ENCODE measurements around the gene GALR1.
"Not testable (repeated sequence)": the region's sequence is repeated elsewhere in the genome, so short reads cannot be mapped to it uniquely, and the experiment has no call there.

Gene GALR1

GRCh38 chr18:77249569-77250500 is at the start of gene GALR1:
Gene GALR1 (plus strand): TSS chr18:77249848. CDS start chr18:77250549, 701 bp downstream.
- DNase-seq = no peak

- DNase-seq = no peak
These were observed 48.1 kb upstream of the GALR1 start for GRCh38 chr18:77201506-77201905.

GRCh38 chr18:77202329-77202728 is 47.3 kb upstream of the GALR1 start:
- no peak for DNase-seq

DNA sequence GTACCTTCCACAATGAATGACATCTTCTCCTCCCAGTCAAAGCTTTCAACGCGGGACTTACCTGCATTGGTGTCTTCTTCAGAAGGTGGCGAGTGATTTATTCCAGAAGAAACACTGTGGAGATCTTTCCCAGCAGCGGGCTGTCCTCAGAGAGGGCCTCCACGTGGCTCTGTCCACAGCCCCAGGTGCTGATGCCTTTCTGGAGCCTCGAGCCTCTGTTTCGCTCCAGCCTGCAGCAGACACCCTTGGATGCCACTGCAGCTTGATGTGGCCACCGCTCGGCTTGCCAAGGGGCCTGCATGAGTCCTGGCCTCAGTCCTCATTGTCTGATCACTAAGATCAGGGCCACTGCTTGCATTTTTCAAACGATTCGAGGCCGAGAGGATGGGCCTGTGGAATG is 46.6 kb upstream of the GALR1 start:
- DNase-seq = peak in 1 of 2 experiments; percentile 5

GRCh38 chr18:77203851-77204250 is 45.8 kb upstream of the GALR1 start:
- DNase-seq = no peak

DNA sequence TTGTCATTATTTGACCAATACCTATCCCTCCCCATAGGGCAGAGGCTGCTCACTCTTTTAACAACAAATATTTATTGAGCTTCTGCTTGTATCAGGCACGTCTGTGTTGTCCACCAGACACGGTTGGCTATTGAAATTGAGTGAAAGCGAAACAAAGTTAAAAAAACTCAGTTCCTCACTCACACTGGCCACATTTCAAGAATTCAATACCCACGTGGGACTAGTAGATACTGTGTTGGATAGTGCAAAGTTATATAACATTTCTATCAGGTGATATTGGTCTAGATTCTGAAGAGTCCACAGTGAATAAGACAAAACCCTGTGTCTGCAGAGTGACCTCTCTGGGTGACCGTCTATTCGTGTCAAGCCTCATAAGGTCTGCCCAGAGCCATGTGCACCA is 43.9 kb upstream of the GALR1 start:
- DNase-seq = no peak

DNA sequence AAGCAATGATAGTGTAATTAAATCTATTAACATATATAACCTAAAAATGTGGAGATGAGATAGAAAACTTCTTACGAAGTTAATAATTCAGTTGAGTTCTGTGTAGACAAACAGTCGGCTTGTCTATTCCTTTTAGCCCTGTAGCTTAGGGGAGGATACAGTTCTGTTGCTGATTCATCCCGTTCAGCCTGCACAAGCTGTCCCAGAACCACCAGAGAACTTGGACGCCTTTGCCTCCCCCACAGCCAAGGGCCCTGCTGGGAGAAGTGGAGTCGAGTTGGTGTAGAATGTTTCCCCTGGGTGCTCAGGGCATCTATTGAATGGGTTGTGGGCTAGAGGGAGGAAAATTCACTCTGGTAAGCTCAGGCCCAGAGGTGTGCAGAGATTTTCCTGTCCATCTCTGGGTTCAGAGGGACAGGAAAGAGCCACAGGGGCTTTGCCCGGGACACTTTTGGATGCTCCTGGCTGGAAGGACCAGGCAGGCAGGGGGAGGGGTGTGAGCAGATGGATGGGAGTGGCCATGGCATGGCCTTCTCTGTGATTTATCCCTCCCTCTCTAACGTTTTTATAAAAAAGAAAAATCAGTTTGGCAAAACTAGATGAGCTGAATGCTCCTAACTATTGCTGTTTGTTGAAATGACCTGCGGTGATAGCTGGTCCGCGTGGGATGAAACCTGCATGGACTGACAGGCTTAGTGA is 42.8 kb upstream of the GALR1 start:
- DNase-seq = no peak

DNA sequence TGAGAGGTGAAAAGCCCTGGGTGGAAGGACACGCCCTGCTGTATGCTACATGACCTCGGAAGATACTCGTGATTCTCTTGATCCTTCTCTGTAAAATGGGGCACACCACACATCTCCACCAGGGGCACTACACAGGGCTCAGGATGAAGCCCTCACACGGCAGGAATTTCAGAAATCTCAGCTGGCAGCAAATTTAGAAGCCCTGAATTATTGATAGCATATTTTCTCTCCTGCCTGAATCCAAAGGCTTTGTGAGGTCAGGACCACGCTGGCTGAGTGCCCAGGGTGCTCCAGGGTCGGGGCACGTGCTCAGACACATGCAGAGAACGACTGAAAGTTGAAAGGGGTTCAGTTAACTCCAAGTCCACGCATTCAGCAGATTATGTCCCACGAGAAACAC is 42.1 kb upstream of the GALR1 start:
- DNase-seq = peak; percentile 62 to 65

DNA sequence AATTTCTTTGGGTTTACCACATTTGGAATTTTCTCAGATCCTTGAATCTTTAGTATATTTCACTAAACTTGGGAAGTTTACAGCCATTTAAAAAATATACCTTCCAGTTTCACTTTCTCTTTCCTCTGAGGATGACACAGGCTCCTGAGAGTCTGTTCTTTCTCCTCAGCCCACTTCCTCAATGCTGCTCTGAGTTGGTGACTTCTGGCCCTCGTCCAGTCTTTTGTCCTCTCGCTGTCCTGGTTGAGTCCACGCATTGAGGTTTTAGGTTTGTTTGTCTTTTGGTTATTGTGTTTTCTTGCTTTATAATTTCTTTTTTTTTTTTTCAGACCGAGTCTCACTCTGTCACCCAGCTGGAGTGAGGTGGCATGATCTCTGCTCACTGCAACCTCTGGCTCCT is 40.7 kb upstream of the GALR1 start:
- DNase-seq = peak; percentile 84

DNA sequence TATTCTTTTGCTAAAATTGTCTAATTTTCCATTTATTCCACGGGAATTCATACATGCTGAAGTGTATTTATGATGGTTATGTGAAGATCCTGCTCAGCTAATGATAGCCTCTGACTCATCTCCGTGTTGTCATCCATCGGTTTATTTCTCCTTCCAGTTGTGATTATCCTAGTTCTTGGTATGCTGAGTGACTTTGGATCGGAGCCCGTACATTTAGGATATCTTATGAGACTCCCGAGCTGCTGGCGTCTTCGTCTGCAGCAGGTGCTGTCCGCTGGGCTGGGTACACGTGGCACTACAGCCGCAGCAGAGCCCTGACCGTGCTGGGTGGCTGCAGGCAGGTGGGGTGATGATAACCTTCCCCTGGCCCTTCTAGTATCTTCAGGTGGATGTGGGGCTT is 40.1 kb upstream of the GALR1 start:
- DNase-seq = no peak

DNA sequence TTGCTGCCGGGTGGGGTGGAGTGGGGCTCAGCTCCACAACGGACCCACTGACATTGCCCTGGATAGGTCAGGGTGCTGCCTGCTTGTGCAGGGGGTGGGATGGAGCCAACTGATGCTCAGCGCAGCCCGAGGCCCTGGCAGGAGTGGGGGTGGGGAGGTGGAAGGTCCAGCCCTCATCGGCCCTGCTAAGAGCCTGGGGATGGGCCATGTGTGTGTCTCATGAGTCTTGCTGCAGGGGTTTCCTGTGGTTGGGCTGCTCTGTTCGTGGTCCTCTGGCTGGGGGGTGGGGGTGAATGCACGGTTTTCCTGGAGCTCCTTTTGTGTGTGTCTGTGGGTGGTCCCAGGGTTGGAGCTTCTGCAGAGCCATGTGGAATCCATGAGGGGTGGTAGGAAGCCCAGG is 39.4 kb upstream of the GALR1 start:
- DNase-seq = no peak

DNA sequence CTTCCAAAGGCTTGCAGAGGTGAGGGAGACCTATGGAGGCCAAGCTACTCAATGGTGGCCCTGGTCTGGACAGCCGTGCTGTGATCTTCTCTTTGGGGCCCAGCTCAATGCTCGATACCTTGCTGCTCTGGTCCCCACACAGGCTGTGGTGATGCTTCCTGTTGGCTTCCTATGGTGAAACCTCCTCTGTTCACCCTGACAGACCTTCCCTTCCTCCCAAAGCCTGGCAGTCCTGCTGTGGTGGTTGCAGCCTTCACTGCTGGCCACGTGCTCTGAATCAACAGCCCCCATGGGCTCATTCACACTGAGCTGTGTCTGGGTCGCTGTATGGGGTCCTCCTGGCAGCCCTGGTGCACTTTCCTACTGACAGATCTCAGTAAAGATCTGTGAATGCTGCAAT is 31.0 kb upstream of the GALR1 start:
- DNase-seq = peak; percentile 17 to 50

- no peak for DNase-seq
These were observed 28.9 kb upstream of the GALR1 start for GRCh38 chr18:77220726-77221125.

GRCh38 chr18:77222464-77222863 is 27.2 kb upstream of the GALR1 start:
- DNase-seq = no peak

DNA sequence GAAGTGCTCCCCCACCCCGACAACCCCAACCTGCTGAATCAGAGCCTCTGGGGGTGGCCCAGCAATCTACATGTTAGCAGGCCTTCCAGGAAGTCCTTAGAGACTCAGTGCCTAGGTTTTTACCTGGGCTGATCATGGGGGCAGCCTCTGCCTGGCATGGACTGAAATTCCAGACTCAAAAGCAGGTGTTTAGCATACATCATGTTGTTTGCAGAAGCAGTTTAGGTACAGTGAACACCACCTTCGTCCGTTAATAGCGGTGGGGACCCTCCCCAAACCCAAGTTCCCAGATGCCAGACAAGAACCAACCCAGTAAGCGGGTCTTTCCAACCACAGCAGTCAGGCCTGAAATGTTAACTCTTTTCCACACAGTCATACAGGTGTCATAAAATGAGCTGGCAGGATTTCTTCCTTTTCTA is 26.4 kb upstream of the GALR1 start:
- DNase-seq = no peak

GRCh38 chr18:77223653-77224052 is 26.0 kb upstream of the GALR1 start:
- DNase-seq = no peak

DNA sequence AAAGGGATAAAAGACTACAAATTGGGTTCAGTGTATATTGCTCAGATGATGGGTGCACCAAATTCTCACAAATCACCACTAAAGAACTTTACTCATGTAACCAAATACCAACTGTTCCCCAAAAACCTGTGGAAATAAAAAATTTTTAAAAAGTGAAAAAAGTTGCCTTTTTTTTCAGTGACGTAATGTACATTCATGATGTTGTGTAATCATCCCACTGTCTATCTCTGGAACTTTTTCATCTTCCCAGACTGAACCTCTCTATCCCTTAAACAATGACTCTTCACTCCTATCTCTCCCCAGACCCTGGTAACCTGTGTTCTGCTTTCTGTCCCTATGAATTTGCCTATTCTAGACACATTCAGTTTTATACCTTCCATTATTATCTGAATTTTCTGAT is 19.0 kb upstream of the GALR1 start:
- DNase-seq = no peak

GRCh38 chr18:77234504-77235365 is 14.9 kb upstream of the GALR1 start:
- DNase-seq = no peak

GRCh38 chr18:77239285-77239684 is 10.4 kb upstream of the GALR1 start:
- not testable (repeated sequence) for DNase-seq

- no peak for DNase-seq
These were observed 627 bp upstream of the GALR1 start for GRCh38 chr18:77248873-77249568.

- DNase-seq = no peak
These were observed 865 bp downstream of the GALR1 start for GRCh38 chr18:77250501-77250925.

GRCh38 chr18:77250926-77251729 is 1.5 kb downstream of the GALR1 start:
- no peak for DNase-seq
